Uterus (tissue), 4 donors: Measurements from ENCODE around the gene ATP2C2. TPM values are rescaled to one million over a fixed set of nuclear protein-coding genes. Genes with fewer than 3 reads are reported as not detected.

ENCODE experiments used
- DNase-seq, 2 donors: peaks; one replicate each; pipeline ENCODE4 v3.0.0-alpha.2; 2019 to 2020
- H3K27ac ChIP-seq, 2 donors: fragments of 200-600 bp; sonication (generic); 1 replicate in 1 of 2; 2 replicates in 1 of 2; pipeline ENCODE4 v1.5.1; 2016 to 2018
- H3K27me3 ChIP-seq, 2 donors: fragments of 200-600 bp; sonication (generic); one replicate each; pipeline ENCODE4 v1.5.1; 2018 to 2019; ENCODE audit warnings: control low read depth in 1 of 2
- H3K36me3 ChIP-seq, 2 donors: fragments of 200-600 bp; sonication (generic); one replicate each; pipeline ENCODE4 v1.5.1; 2019; ENCODE audit warnings: control low read depth in 1 of 2
- H3K4me1 ChIP-seq, 2 donors: fragments of 200-600 bp; sonication (generic); one replicate each; pipeline ENCODE4 v1.5.1; 2018 to 2019; ENCODE audit warnings: control low read depth in 1 of 2
- H3K4me3 ChIP-seq, 2 donors: fragments of 200-600 bp; sonication (generic); 1 replicate in 1 of 2; 2 replicates in 1 of 2; pipeline ENCODE4 v1.5.1; 2018 to 2019; ENCODE audit warnings: mild to moderate bottlenecking in 1 of 2
- H3K9me3 ChIP-seq, 2 donors: fragments of 200-600 bp; sonication (generic); one replicate each; pipeline ENCODE4 v1.5.1; 2019; ENCODE audit warnings: control low read depth in 1 of 2
- CTCF ChIP-seq, 4 experiments: fragments of 200-600 bp in 2 of 4; fragments of 450-650 bp in 2 of 4; sonication (generic) in 2 of 4; IDR thresholded peaks; one replicate each; pipeline ENCODE4 v1.5.1; 2016 to 2019; ENCODE audit warnings: antibody characterized with exemption in 4 of 4, mild to moderate bottlenecking in 2 of 4, moderate library complexity in 1 of 4
- POLR2A ChIP-seq, 2 donors: fragments of 450-650 bp; IDR thresholded peaks; one replicate each; pipeline ENCODE4 v1.6.1; 2016; ENCODE audit warnings: antibody characterized with exemption in 2 of 2, mild to moderate bottlenecking in 1 of 2, moderate library complexity in 1 of 2
- intact Hi-C: fragments of 100-400 bp; cut with DNase I; formaldehyde crosslinking; loops from one replicate; pipeline ENCODE4 v1.15.1; 2023; ENCODE audit warnings: low total_unique reads
- total RNA-seq, 4 donors: library from RNA; depleted of rRNA in 3 of 4; stranded (reverse); fragments of >200 nt in 3 of 4; gene quantifications; one replicate each; pipeline versions ENCODE4 v1.1.0 to v1.2.4, GENCODE V29; 2014 to 2023
- donor health status: DM: yes; HTN: yes; CAD: no.

The ATP2C2 gene
- total RNA-seq, 4 donors from 2014 or later = 0.51 to 1.8 (median 0.84) TPM

GRCh38 chr16:84410361-84411138 is 42.2 kb downstream of the ATP2C2 start:
- no peak for DNase-seq
- Histone ChIP-seq H3K4me3 (no peak overlapping the region), H3K4me1 (no peaks in the 10 kb centered on the region), H3K9me3 (no peaks in the 10 kb centered on the region), H3K27ac (no peak overlapping the region), H3K36me3 (no peaks in the 10 kb centered on the region), H3K27me3 (no peaks in the 10 kb centered on the region)
- no peak for TF ChIP-seq CTCF (IDR thresholded peaks at IDR 0.05)
- TF ChIP-seq POLR2A (IDR thresholded peaks at IDR 0.05) = no peak
- intact Hi-C loops = no loop called here

- Histone ChIP-seq H3K4me3 (no peak overlapping the region), H3K4me1 (no peaks in the 10 kb centered on the region), H3K27me3 (no peaks in the 10 kb centered on the region), H3K27ac (no peak overlapping the region), H3K36me3 (no peaks in the 10 kb centered on the region), H3K9me3 (no peaks in the 10 kb centered on the region)
- intact Hi-C loops = no loop called here
- TF ChIP-seq POLR2A (IDR thresholded peaks at IDR 0.05) (no peak), CTCF (IDR thresholded peaks at IDR 0.05) (no peak)
- DNase-seq = no peak
Measured at GRCh38 chr16:84411768-84412167, 43.4 kb downstream of the ATP2C2 start.

- TF ChIP-seq CTCF (IDR thresholded peaks at IDR 0.05) = no peak
- no peak for TF ChIP-seq POLR2A (IDR thresholded peaks at IDR 0.05)
- no peaks in the 10 kb centered on the region for H3K9me3 ChIP-seq
- H3K27ac ChIP-seq = no peak overlapping the region
- H3K36me3 ChIP-seq = no peaks in the 10 kb centered on the region
- no peaks in the 10 kb centered on the region for H3K4me1 ChIP-seq
- no peaks in the 10 kb centered on the region for H3K27me3 ChIP-seq
- no peak overlapping the region for H3K4me3 ChIP-seq
- DNase-seq = no peak
- intact Hi-C loops = no loop called here
Measured at GRCh38 chr16:84412262-84412661, 43.9 kb downstream of the ATP2C2 start.

- TF ChIP-seq CTCF (IDR thresholded peaks at IDR 0.05) = no peak
- no peak for TF ChIP-seq POLR2A (IDR thresholded peaks at IDR 0.05)
- H3K4me1 ChIP-seq = no peaks in the 10 kb centered on the region
- H3K9me3 ChIP-seq = no peaks in the 10 kb centered on the region
- H3K27me3 ChIP-seq = no peaks in the 10 kb centered on the region
- no peak overlapping the region for H3K27ac ChIP-seq
- intact Hi-C loops = no loop called here
- H3K4me3 ChIP-seq = no peak overlapping the region
- no peaks in the 10 kb centered on the region for H3K36me3 ChIP-seq
- DNase-seq = no peak
Measured at GRCh38 chr16:84413244-84414004, 45.1 kb downstream of the ATP2C2 start.

- no peak for DNase-seq
- H3K4me1 ChIP-seq = no peaks in the 10 kb centered on the region
- TF ChIP-seq POLR2A (IDR thresholded peaks at IDR 0.05) = no peak
- TF ChIP-seq CTCF (IDR thresholded peaks at IDR 0.05) = no peak
Measured at GRCh38 chr16:84414789-84415326, 46.5 kb downstream of the ATP2C2 start.

More at GRCh38 chr16:84414789-84415326, 46.5 kb downstream of the ATP2C2 start:
- Histone ChIP-seq H3K27ac (no peak overlapping the region), H3K36me3 (no peaks in the 10 kb centered on the region), H3K27me3 (no peaks in the 10 kb centered on the region), H3K4me3 (no peak overlapping the region), H3K9me3 (no peaks in the 10 kb centered on the region)
- intact Hi-C loops = no loop called here
